Activated naive CD4-positive, alpha-beta T cell treated with anti-CD3 and anti-CD28 coated beads, Interleukin-2, amount 50 U/mL, for 24 hours (primary cell): Measurements from ENCODE around the gene FADS6.
"Not testable (repeated sequence)": the region's sequence is repeated elsewhere in the genome, so short reads cannot be mapped to it uniquely, and the experiment has no call there.

Source experiments
- H3K27ac Mint-ChIP-seq: one replicate; pipeline ENCODE4 v1.8.0; 2021; ENCODE audit warnings: mild to moderate bottlenecking, mixed read lengths
- H3K27me3 Mint-ChIP-seq: one replicate; pipeline ENCODE4 v1.8.0; 2021; ENCODE audit warnings: mixed read lengths
- H3K36me3 Mint-ChIP-seq: one replicate; pipeline ENCODE4 v1.8.0; 2021; ENCODE audit warnings: mixed read lengths
- H3K4me1 Mint-ChIP-seq: one replicate; pipeline ENCODE4 v1.8.0; 2021; ENCODE audit warnings: mixed read lengths
- H3K4me3 Mint-ChIP-seq: one replicate; pipeline ENCODE4 v1.8.0; 2021; ENCODE audit warnings: mild to moderate bottlenecking, mixed read lengths
- H3K9me3 Mint-ChIP-seq: one replicate; pipeline ENCODE4 v1.8.0; 2021; ENCODE audit warnings: mixed read lengths

The FADS6 gene

DNA sequence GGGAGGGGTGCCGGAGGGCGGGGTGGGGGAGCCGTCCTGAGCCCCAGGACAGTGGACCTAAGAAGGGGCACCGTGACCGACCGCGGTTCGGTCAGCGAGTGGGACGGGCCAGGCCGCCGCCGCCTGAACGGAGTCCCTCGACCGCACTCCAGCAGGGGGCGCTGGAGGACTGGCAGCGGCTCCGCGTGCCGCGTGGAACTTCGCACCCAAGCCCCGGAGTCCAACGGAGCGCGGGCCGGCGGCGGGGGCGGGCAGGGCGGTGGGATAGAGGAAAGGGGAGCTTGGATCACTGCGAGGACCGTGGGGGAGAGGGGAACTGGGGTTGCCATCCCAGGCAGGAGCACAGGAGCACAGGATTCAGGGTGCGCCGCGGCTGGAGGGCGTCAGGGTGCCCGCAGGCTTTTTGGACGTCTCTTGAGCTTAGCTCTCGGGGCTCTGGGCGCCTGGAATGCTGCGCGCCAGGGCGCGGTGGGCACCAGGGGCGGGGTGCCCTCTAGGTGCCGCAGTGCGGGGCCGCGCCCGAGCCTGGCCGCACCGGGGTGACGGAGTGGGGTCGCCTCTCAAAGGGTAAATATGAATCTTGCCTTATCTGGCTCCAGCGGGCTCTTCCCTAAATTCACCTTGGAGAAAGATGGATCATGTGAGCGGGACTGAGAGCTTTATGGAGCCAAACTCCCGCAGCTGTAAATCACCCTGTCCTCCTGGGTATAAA, 30.3 kb upstream of the FADS6 start:
- Mint-ChIP-seq H3K4me3 (peak overlapping the region; percentile 60), H3K27ac (no peak overlapping the region), H3K4me1 (peaks cover 11% of the 10 kb centered on the region), H3K9me3 (no peaks in the 10 kb centered on the region), H3K36me3 (peaks cover 2% of the 10 kb centered on the region), H3K27me3 (peaks cover 37% of the 10 kb centered on the region)

DNA sequence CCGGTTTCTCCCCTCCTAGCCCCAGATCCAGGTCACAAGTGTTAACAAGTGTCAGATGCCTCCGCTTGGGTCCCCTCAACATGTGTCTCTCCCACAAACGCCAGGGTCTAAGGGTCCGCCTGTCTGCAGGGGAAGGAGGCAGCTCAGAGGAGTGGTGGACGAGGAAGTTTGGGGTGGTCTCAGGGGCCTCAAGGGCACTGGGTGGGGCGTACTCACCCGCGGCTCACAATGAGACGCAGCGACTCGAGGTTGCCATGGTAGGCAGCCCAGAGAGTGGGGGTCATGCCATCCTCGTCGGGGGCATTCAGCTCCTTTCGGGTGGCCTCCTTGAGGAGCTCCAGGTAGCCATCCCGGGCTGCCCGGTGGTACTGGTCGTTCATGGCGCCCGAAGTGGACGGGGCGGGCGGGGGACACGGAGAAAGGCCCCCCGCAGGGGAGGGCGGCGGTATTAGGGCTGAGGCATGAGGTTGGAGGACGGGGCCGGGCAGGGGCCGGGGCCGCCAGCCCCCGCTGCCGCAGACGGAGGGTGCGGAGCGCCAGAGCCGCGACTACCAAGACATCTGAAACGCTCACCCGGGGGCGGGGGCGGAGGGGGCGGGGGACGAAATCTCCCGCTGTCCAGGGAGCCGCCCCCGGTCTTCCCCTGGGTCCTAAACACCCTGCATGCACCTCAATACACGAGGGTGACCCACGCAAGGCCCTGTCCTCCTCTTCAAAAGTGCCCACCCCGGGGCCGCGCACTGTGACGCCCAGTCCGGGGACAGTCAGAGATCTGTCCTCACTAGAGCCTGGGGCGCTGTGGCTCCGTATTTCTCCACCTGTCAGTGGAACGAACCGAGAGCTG, 29.5 kb upstream of the FADS6 start, which contains the start of gene USH1G:
TSS of gene USH1G (minus strand) at position 562 of the 844 bp plus-strand sequence. CDS start at position 380, 182 bp downstream.
- H3K36me3 Mint-ChIP-seq, result peaks cover 2% of the 10 kb centered on the region
- peaks cover 32% of the 10 kb centered on the region for H3K27me3 Mint-ChIP-seq
- no peak within 1 kb of the TSS for H3K27ac Mint-ChIP-seq
- H3K4me3 Mint-ChIP-seq, result peak within 1 kb of the TSS; percentile 60
- H3K4me1 Mint-ChIP-seq, result peaks cover 11% of the 10 kb centered on the region
- H3K9me3 Mint-ChIP-seq, result no peaks in the 10 kb centered on the region

DNA sequence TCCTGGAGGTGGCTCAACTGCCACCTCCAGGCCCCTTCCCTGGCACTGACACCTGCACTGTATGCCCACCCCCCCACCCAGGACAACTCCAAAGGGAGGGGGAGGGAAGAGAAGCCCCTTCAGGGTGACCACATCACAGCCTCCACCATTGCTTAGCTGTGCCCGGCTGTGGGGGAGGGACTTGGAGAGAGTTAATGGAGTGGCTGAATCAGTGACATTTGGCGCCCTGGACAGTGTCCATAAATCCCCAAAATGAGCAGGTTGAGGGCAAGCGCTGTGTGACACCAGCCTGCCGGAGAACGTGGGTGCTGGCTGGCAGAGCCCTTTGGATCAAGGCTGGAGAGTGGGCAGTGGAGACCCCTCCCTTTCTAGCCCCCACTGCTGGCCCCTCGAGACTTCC, 28.7 kb upstream of the FADS6 start:
- Mint-ChIP-seq H3K27ac (no peak overlapping the region), H3K4me3 (peak overlapping the region; percentile 51), H3K36me3 (peaks cover 2% of the 10 kb centered on the region), H3K9me3 (no peaks in the 10 kb centered on the region), H3K4me1 (peaks cover 11% of the 10 kb centered on the region), H3K27me3 (peaks cover 27% of the 10 kb centered on the region)

DNA sequence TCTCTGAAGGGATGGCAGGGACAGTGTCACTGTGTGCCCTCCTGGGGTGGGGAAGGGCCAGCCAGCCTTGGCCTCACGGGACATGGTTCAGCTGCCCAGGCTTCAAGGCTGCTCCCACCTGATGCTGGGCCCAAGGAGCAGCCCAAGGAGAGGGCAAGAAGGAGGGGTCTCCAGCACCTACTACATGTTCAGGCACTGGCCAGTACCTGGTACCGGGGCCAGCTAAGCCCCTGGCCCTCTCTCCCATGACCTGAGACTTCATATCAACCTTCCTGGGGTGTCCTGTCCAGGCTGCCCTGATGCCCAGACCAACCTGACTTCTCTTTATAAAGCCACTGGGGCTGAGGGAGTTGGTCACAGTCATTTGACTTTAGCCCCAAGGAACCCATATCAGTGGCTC, 28.3 kb upstream of the FADS6 start:
- no peak overlapping the region for H3K4me3 Mint-ChIP-seq
- H3K27me3 Mint-ChIP-seq, result peaks cover 28% of the 10 kb centered on the region
- H3K4me1 Mint-ChIP-seq, result peaks cover 11% of the 10 kb centered on the region
- peaks cover 2% of the 10 kb centered on the region for H3K36me3 Mint-ChIP-seq
- H3K9me3 Mint-ChIP-seq, result no peaks in the 10 kb centered on the region
- H3K27ac Mint-ChIP-seq, result no peak overlapping the region

DNA sequence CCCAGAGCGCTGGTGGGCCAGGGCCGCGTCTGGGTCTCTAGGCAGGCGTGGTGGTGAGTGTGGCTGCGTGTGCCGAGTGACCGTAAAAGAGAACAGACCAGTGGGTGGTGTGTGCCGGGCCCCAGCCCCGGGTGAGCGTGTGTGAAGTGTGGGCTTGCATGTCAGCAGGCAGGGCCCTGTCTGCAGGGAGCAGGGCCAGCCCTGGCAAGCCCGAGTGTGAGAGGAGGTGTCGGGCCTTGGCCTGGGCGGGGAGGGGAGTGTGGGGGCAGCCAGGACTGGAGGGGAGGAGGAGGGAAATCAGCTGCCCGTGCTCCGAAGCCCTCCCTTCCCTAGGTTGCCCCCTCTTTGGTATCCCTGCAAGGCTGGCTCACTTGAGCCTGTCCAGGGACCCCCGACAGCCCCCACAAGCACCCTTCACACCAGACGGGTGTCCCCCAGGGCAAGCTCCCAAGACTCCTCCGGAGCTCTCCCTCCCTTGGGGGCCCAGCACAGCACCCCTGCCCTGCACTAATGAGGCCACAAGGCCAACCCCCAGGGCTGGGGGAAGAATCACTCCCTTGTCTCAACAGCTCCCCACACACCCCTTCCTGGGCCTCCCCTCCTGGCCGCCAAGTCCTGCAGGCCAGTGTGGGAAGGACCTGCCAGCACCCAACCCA, 27.7 kb upstream of the FADS6 start:
- Mint-ChIP-seq H3K36me3 (peaks cover under 1% of the 10 kb centered on the region), H3K4me3 (no peak overlapping the region), H3K9me3 (no peaks in the 10 kb centered on the region), H3K27ac (no peak overlapping the region), H3K4me1 (peaks cover 11% of the 10 kb centered on the region), H3K27me3 (peaks cover 27% of the 10 kb centered on the region)

DNA sequence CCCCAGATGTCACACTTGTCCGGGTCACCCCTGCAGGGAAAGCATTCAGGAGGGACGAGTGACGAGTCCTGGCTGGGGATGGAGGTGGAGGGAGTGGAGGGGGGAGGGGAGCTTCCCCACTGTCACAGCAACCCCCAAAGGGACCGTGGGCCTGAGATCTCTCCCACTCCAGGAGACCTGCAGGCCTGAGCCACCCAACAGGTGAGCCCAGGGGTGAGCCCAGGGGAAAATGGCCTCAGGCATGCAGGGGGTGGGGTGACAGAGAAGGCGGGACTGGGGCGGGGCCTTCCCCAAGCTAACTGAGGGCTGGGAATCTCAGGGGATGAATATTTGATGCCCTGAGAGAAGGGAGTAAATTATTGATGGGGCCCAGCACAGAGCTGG, 27.2 kb upstream of the FADS6 start:
- Mint-ChIP-seq H3K4me3 (no peak overlapping the region), H3K4me1 (peaks cover 11% of the 10 kb centered on the region), H3K9me3 (no peaks in the 10 kb centered on the region), H3K36me3 (no peaks in the 10 kb centered on the region), H3K27me3 (peaks cover 24% of the 10 kb centered on the region), H3K27ac (no peak overlapping the region)

DNA sequence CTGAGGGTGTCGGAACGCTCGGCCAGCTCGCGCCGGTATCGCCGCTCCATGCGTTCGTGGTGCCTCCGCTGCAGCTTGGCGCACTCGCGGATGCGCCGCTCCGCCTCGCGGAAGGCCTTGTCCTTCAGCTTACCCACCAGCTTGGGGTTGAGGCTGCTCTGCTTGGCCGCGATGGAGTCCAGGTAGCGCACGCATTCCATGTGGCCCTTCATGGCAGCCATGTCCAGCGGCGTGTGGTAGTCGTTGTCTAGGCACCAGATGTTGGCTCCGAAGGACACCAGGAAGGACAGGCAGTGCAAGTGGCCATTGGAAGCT, 26.8 kb upstream of the FADS6 start:
- H3K27me3 Mint-ChIP-seq, result peaks cover 21% of the 10 kb centered on the region
- H3K4me1 Mint-ChIP-seq, result peaks cover 11% of the 10 kb centered on the region
- no peaks in the 10 kb centered on the region for H3K36me3 Mint-ChIP-seq
- H3K9me3 Mint-ChIP-seq, result no peaks in the 10 kb centered on the region
- no peak overlapping the region for H3K4me3 Mint-ChIP-seq
- no peak overlapping the region for H3K27ac Mint-ChIP-seq

DNA sequence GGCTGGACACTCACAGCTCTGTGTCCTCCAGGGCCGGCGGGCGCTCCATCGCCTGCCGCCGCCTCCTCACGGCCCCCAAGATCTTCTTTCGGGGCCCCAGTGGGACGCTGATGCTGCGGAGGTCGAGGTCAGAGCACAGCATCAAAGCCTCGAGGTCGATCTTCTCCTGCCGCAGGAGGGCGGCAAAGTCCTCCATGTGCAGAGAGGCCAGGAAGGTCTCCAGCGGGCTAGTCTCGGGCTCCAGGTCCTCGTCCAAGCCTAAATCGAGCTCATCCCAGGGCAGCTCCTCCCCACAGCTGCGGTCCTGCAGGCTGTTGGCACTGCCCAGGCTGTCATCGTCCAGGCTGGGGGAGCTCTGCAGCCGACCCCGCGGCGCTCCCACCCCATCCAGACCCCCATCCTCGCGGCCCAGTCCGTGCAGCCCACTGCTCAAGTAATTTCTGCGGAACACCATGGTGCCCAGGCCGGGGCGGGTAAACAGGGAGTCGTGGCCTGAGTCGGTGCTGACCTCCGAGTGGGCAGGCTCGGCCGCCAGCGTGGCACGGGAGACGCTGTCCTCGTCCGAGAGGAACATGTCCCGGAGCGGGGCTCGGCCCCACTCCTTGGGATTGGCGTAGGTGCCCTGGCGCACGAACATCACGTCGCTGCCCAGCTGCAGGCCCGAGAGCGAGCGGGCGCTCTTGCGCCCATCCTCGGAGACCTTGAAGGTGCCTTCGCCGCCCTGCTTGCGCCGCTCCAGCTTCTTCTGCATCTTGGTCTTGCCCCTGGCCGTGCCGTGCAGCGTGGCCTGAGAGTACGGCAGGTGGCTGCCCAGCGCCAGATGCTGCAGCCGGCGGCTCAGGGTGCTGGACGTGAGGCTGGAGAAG, 26.2 kb upstream of the FADS6 start:
- Mint-ChIP-seq H3K4me1 (peaks cover 10% of the 10 kb centered on the region), H3K9me3 (no peaks in the 10 kb centered on the region), H3K36me3 (no peaks in the 10 kb centered on the region), H3K27me3 (peaks cover 15% of the 10 kb centered on the region), H3K27ac (no peak overlapping the region), H3K4me3 (no peak overlapping the region)

DNA sequence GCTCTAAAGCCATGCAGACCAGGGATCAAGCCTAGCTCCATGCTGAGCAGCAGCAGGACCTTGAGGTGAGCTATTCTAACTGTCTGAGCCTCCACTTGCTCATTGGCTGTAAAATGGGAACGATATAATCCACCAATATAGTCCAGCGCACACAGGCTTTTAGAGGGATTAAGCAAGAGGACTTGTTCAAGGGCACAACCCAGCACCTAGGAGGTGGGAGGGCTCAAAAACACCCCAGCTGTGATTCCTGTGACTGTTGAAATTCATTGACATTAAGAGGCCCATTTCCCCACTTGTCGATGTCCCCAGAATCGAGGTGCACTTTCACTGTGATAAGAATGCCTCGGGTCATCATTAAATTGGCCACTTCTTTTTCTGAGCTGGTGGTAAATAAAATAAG, 25.5 kb upstream of the FADS6 start:
- H3K4me1 Mint-ChIP-seq, result peaks cover 5% of the 10 kb centered on the region
- H3K36me3 Mint-ChIP-seq, result no peaks in the 10 kb centered on the region
- no peak overlapping the region for H3K4me3 Mint-ChIP-seq
- peaks cover 10% of the 10 kb centered on the region for H3K27me3 Mint-ChIP-seq
- no peaks in the 10 kb centered on the region for H3K9me3 Mint-ChIP-seq
- H3K27ac Mint-ChIP-seq, result no peak overlapping the region

DNA sequence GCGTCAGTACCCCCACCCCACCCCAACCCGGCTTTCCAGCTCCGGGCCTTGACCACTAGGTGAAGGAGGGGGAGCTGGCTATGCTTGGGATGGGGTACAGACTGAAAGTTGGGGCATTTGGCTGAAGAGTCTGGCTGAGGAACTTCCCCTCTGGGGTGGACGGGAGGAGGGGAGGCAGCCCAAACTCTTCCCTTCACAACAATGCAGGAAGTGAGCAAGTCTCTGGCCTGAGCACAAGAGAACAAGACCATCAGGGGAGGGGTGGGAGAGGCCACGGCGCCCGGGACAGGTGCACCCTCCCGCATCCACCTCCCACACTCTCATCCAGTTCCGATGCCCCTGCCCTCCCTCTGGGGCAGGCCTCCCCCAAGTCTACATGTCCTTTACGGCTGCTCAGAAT, 24.0 kb upstream of the FADS6 start:
- Mint-ChIP-seq H3K36me3 (no peaks in the 10 kb centered on the region), H3K4me3 (no peak overlapping the region), H3K27me3 (peaks cover 5% of the 10 kb centered on the region), H3K4me1 (peaks cover under 1% of the 10 kb centered on the region), H3K9me3 (no peaks in the 10 kb centered on the region), H3K27ac (no peak overlapping the region)

DNA sequence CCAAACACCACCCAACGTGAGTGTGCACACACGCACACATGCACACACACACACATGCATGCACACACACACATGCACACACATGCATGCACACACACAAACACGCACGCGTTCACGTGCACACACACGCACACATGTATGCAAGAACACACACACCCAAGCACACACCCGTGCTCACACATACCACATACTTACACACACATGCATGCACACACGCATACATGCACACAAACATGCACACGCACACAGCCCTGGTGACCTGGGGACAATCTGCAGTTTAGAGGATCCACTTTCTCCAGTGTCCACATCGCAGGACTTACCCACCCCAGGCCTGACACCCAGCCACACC, 23.4 kb upstream of the FADS6 start:
- Mint-ChIP-seq H3K9me3 (no peaks in the 10 kb centered on the region), H3K4me1 (no peaks in the 10 kb centered on the region), H3K27me3 (peaks cover 4% of the 10 kb centered on the region), H3K27ac (no peak overlapping the region), H3K4me3 (no peak overlapping the region), H3K36me3 (no peaks in the 10 kb centered on the region)

DNA sequence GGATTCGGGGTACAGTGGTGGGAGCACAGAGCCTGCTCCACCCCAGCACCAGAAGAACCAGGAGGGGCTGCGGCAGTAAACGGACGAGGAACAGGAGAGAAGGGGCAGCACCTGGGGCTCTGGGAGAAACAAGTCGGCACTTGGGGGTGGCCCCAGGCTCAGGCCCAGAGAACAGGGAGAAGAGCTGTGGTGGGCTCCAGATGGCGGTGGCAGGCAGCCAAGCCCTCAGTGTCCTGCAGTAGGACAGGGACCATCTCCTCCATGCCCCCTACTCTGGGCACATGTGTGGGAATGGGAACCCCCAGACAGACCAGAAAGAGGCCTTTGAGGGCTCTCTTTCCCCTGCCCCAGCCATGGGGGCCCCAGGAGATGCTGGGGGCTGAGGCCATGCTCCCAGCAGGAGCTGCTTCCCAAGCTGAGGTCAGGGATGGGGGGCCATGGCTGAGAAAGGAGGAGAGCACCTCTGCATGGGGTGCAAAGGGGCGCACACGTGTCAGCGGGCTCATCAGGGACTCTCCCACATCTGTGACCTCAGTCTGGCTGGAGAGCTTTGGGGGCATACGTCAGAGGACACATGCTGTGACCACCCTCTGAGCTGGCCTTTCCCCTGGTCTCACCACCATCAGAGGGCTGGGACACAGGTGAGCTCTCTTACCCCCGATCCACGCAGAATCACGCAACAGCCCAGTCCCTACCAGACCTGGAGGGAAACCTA, 22.9 kb upstream of the FADS6 start:
- Mint-ChIP-seq H3K27me3 (peaks cover 2% of the 10 kb centered on the region), H3K36me3 (no peaks in the 10 kb centered on the region), H3K4me1 (no peaks in the 10 kb centered on the region), H3K27ac (no peak overlapping the region), H3K9me3 (no peaks in the 10 kb centered on the region), H3K4me3 (no peak overlapping the region)

DNA sequence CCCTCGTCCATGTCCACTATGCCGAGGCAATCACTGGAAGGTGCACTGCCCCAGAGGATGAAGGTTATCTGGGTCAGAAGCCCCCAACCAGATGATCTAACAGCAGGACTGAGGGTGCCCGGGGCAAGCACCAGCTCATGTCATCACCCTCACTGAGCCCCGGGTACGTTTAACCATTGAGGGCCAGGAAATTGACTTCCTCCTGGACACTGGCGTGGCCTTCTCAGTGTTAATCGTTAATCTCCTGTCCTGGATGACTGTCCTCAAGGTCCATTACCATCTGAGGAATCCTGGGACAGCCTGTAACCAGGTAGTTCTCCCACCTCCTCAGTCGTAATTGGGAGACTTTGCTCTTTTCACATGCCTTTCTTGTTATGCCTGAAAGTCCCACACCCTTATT, 18.0 kb upstream of the FADS6 start:
- not testable (repeated sequence) for H3K4me3 Mint-ChIP-seq, H3K4me1 Mint-ChIP-seq, H3K36me3 Mint-ChIP-seq, H3K27me3 Mint-ChIP-seq, H3K27ac Mint-ChIP-seq, H3K9me3 Mint-ChIP-seq

DNA sequence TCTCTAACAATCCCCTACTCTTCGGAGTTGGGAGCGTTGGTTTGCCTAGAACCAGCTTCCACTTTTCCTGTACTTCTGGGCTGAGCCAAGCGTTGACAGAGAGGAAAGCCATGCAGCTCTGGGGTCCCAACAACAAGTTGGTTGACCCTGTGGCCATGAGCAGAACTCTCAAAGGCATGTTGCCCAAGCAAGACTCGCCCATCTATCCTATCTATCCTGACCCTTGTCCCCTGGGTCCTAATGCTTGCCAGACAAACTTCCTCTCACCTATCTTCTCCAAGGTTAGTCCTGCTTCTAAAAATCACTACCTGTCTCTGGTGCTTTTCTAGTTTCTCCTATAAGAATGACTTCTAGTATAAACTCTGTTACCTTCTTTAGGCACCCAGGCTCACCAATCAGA, 15.7 kb upstream of the FADS6 start:
- H3K36me3 Mint-ChIP-seq, H3K4me1 Mint-ChIP-seq, H3K9me3 Mint-ChIP-seq: not testable (repeated sequence)

DNA sequence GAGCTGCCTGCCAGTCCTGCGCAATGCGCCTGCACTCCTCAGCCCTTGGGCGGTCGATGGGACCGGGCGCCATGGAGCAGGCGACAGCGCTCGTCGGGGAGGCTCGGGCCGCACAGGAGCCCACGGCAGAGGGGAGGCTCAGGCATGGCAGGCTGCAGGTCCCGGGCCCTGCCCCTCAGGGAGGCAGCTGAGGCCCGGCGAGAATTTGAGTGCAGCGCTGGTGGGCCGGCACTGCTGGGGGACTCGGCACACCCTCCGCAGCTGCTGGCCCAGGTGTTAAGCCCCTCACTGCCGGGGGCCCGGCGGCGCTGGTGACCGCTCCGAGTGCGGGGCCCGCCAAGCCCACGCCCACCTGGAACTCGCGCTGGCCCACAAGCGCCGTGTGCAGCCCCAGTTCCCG, 13.6 kb upstream of the FADS6 start:
- Mint-ChIP-seq H3K9me3 (no peaks in the 10 kb centered on the region), H3K4me1 (no peaks in the 10 kb centered on the region), H3K4me3 (no peak overlapping the region), H3K27me3 (no peaks in the 10 kb centered on the region), H3K36me3 (no peaks in the 10 kb centered on the region), H3K27ac (no peak overlapping the region)

More for the DNA sequence above, 15.7 kb upstream of the FADS6 start:
- not testable (repeated sequence) for H3K4me3 Mint-ChIP-seq, H3K27me3 Mint-ChIP-seq, H3K27ac Mint-ChIP-seq
